ENCODE results near the gene ELFN1.
"Not testable (repeated sequence)": the region's sequence is repeated elsewhere in the genome, so short reads cannot be mapped to it uniquely, and the experiment has no call there.

The ELFN1 gene

DNA sequence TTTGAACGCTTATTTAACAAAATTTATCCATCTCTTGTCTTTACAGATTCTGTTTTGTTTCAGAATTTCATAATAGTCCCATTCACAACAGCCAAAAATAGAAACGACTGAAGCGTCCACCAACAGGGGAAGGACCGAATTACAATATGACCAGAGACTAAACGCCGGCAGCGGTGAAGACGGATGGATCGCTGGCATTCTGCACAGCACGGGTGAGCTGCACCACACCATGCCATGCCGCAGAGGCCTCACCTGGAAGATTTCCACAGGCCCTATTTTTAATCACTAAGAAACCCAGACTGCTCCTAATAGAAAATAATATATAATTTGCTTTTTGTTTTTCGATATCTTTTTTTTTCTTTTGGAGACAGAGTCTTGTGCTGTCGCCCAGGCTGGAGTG is 91.0 kb downstream of the ELFN1 start:
- Histone ChIP-seq H3F3A (ENCODE audit: low read depth) (no peaks in the 10 kb centered on the region), H3K9ac (ENCODE audit: low read depth, low read length, poor library complexity, severe bottlenecking) (no peak overlapping the region), H3K4me1 (ENCODE audit: insufficient read depth, low read length, poor library complexity, severe bottlenecking) (no peaks in the 10 kb centered on the region), H3K27me3 (ENCODE audit: insufficient read depth, low read length, poor library complexity, severe bottlenecking) (no peaks in the 10 kb centered on the region), H2AFZ (ENCODE audit: low read length) (no peak overlapping the region), H3K4me2 (ENCODE audit: low read depth, low read length, poor library complexity, severe bottlenecking) (no peak overlapping the region), H3K36me3 (ENCODE audit: insufficient read depth, low read length) (no peaks in the 10 kb centered on the region), H4K20me1 (ENCODE audit: insufficient read depth, low read length, poor library complexity, severe bottlenecking) (no peaks in the 10 kb centered on the region), H3K9me2 (replicated peaks; ENCODE audit: low read depth, low read length) (no peaks in the 10 kb centered on the region), H3K4me3 (ENCODE audit: low read length, poor library complexity, severe bottlenecking) (no peak overlapping the region), H3K79me2 (ENCODE audit: insufficient read depth, low read length) (no peaks in the 10 kb centered on the region), H3K9me3 (ENCODE audit: insufficient read depth, low read depth, low read length) (peaks cover 13% of the 10 kb centered on the region; the same call in 1 of the 2 replicates)
- TF ChIP-seq, protein P1, sequence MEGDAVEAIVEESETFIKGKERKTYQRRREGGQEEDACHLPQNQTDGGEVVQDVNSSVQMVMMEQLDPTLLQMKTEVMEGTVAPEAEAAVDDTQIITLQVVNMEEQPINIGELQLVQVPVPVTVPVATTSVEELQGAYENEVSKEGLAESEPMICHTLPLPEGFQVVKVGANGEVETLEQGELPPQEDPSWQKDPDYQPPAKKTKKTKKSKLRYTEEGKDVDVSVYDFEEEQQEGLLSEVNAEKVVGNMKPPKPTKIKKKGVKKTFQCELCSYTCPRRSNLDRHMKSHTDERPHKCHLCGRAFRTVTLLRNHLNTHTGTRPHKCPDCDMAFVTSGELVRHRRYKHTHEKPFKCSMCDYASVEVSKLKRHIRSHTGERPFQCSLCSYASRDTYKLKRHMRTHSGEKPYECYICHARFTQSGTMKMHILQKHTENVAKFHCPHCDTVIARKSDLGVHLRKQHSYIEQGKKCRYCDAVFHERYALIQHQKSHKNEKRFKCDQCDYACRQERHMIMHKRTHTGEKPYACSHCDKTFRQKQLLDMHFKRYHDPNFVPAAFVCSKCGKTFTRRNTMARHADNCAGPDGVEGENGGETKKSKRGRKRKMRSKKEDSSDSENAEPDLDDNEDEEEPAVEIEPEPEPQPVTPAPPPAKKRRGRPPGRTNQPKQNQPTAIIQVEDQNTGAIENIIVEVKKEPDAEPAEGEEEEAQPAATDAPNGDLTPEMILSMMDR (conservative IDR thresholded peaks at IDR 0.05; ENCODE audit: low read length), result no peak
- no peak for TF ChIP-seq EZH2phosphoT487 (IDR thresholded peaks at IDR 0.05; ENCODE audit: borderline replicate concordance)

DNA sequence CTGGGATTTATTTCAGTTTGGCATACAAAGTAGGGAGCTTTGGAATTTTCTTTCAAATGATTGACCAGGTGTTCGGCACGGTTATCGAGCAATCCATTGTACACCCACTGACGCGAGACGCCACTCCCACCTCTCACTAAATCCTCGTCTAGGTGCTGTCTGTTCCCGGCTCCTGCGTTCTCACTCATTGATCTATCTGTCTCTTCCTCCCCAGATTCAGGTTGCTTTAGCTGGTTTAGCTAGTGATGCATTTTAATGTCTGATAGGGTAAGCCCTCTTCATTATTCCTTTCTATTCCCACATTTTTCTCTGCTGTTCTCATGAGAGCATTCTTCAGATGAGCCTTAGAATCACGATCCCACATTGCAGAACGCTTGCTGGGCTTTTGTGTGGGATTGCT is 91.7 kb downstream of the ELFN1 start:
- H3K36me3 ChIP-seq (ENCODE audit: insufficient read depth, low read length), result no peaks in the 10 kb centered on the region
- no peaks in the 10 kb centered on the region for H3K27me3 ChIP-seq (ENCODE audit: insufficient read depth, low read length, poor library complexity, severe bottlenecking)
- H2AFZ ChIP-seq (ENCODE audit: low read length), result no peak overlapping the region
- peaks cover 13% of the 10 kb centered on the region; the same call in 1 of the 2 replicates for H3K9me3 ChIP-seq (ENCODE audit: insufficient read depth, low read depth, low read length)
- no peak overlapping the region for H3K4me2 ChIP-seq (ENCODE audit: low read depth, low read length, poor library complexity, severe bottlenecking)
- H3K4me3 ChIP-seq (ENCODE audit: low read length, poor library complexity, severe bottlenecking), result no peak overlapping the region
- H3K79me2 ChIP-seq (ENCODE audit: insufficient read depth, low read length), result no peaks in the 10 kb centered on the region
- no peak overlapping the region for H3K9ac ChIP-seq (ENCODE audit: low read depth, low read length, poor library complexity, severe bottlenecking)
- H3F3A ChIP-seq (ENCODE audit: low read depth), result no peaks in the 10 kb centered on the region
- no peaks in the 10 kb centered on the region for H3K9me2 ChIP-seq (replicated peaks; ENCODE audit: low read depth, low read length)
- no peak for TF ChIP-seq EZH2phosphoT487 (IDR thresholded peaks at IDR 0.05; ENCODE audit: borderline replicate concordance)
- H3K4me1 ChIP-seq (ENCODE audit: insufficient read depth, low read length, poor library complexity, severe bottlenecking), result no peaks in the 10 kb centered on the region
- no peaks in the 10 kb centered on the region for H4K20me1 ChIP-seq (ENCODE audit: insufficient read depth, low read length, poor library complexity, severe bottlenecking)

DNA sequence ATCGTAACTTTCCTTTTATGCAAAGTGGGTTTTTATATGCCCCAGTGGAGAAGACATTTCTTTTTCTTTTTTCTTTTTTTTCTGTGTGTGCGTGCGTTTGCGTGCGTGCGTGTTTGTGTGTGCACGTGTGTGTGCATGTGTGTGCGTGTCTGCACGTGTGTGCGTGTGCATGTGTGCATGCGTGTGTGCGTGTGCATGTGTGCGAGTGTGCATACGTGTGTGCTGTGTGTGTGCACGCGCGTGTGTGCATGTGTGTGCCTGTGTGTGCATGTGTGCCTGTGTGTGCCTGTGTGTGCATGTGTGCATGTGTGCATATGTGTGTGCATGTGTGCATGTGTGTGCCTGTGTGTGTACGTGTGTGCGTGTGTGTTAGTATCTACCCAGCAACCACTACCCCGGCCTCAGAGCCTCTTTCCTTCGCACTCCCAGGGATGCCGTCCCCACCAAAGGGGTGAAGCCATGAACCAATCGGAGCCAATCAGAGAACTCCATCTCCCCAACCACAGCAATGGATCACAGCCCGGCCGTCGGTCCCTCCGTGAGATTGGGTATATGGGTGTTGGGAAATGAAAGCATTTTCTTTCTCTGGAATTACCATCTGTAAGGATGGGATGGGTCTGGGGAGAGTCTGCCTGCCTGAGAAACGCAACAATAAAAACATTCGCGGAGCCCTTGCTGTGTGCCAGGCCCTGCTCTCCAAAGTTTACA is 92.3 kb downstream of the ELFN1 start:
- Histone ChIP-seq H3K9ac (ENCODE audit: low read depth, low read length, poor library complexity, severe bottlenecking) (no peak overlapping the region), H4K20me1 (ENCODE audit: insufficient read depth, low read length, poor library complexity, severe bottlenecking) (no peaks in the 10 kb centered on the region), H3K4me2 (ENCODE audit: low read depth, low read length, poor library complexity, severe bottlenecking) (no peak overlapping the region), H3K79me2 (ENCODE audit: insufficient read depth, low read length) (no peaks in the 10 kb centered on the region), H2AFZ (ENCODE audit: low read length) (no peak overlapping the region), H3K9me3 (ENCODE audit: insufficient read depth, low read depth, low read length) (peaks cover 13% of the 10 kb centered on the region; the same call in 1 of the 2 replicates), H3K9me2 (replicated peaks; ENCODE audit: low read depth, low read length) (no peaks in the 10 kb centered on the region), H3F3A (ENCODE audit: low read depth) (no peaks in the 10 kb centered on the region), H3K4me1 (ENCODE audit: insufficient read depth, low read length, poor library complexity, severe bottlenecking) (no peaks in the 10 kb centered on the region), H3K4me3 (ENCODE audit: low read length, poor library complexity, severe bottlenecking) (no peak overlapping the region), H3K27me3 (ENCODE audit: insufficient read depth, low read length, poor library complexity, severe bottlenecking) (no peaks in the 10 kb centered on the region), H3K36me3 (ENCODE audit: insufficient read depth, low read length) (no peaks in the 10 kb centered on the region)
- no peak for TF ChIP-seq EZH2phosphoT487 (IDR thresholded peaks at IDR 0.05; ENCODE audit: borderline replicate concordance)
- TF ChIP-seq, protein P1 (conservative IDR thresholded peaks at IDR 0.05; ENCODE audit: low read length), result no peak

DNA sequence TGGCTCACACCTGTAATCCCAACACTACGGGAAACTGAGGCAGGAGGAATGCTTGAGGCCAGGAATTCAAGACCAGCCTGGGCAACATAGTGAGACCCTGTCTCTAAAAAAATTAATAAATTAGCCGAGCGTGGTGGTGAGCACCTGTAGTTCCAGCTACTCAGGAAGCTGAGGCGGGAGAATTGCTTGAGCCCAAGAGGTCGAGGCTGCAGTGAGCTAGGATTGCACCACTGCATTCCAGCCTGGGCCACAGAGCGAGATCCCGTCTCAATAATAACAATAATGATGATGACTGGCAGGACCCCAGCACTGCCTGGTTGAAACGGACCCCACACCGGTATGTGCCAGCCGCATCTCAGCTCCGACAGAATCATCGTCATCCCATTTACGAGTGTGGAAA is 93.0 kb downstream of the ELFN1 start:
- H3K4me3 ChIP-seq (ENCODE audit: low read length, poor library complexity, severe bottlenecking), result no peak overlapping the region
- no peaks in the 10 kb centered on the region for H4K20me1 ChIP-seq (ENCODE audit: insufficient read depth, low read length, poor library complexity, severe bottlenecking)
- no peaks in the 10 kb centered on the region for H3F3A ChIP-seq (ENCODE audit: low read depth)
- H3K9me3 ChIP-seq (ENCODE audit: insufficient read depth, low read depth, low read length), result peaks cover 13% of the 10 kb centered on the region; the same call in 1 of the 2 replicates
- no peaks in the 10 kb centered on the region for H3K4me1 ChIP-seq (ENCODE audit: insufficient read depth, low read length, poor library complexity, severe bottlenecking)
- no peaks in the 10 kb centered on the region for H3K9me2 ChIP-seq (replicated peaks; ENCODE audit: low read depth, low read length)
- TF ChIP-seq, protein P1 (conservative IDR thresholded peaks at IDR 0.05; ENCODE audit: low read length), result no peak
- no peak for TF ChIP-seq EZH2phosphoT487 (IDR thresholded peaks at IDR 0.05; ENCODE audit: borderline replicate concordance)
- H2AFZ ChIP-seq (ENCODE audit: low read length), result no peak overlapping the region
- no peak overlapping the region for H3K9ac ChIP-seq (ENCODE audit: low read depth, low read length, poor library complexity, severe bottlenecking)
- no peaks in the 10 kb centered on the region for H3K79me2 ChIP-seq (ENCODE audit: insufficient read depth, low read length)
- no peaks in the 10 kb centered on the region for H3K27me3 ChIP-seq (ENCODE audit: insufficient read depth, low read length, poor library complexity, severe bottlenecking)
- H3K4me2 ChIP-seq (ENCODE audit: low read depth, low read length, poor library complexity, severe bottlenecking), result no peak overlapping the region
- no peaks in the 10 kb centered on the region for H3K36me3 ChIP-seq (ENCODE audit: insufficient read depth, low read length)

DNA sequence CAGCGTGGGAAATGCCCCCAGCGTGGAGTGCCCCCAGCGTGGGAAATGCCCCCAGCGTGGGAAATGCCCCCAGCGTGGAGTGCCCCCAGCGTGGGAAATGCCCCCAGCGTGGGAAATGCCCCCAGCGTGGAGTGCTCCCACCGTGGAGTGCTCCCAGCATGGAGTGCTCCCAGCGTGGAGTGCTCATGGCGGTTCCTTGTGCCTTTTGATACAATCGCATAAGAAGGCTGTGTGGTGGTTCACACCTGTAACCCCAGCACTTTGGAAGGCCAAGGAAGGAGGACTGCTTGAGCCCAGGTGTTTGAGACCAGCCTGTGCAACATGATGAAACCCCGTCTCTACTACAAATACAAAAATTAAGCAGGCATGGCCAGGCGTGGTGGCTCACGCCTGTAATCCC is 93.8 kb downstream of the ELFN1 start:
- not testable (repeated sequence) for H4K20me1 ChIP-seq (ENCODE audit: insufficient read depth, low read length, poor library complexity, severe bottlenecking); H3K4me2 ChIP-seq (ENCODE audit: low read depth, low read length, poor library complexity, severe bottlenecking); H2AFZ ChIP-seq (ENCODE audit: low read length); H3K4me3 ChIP-seq (ENCODE audit: low read length, poor library complexity, severe bottlenecking); H3K36me3 ChIP-seq (ENCODE audit: insufficient read depth, low read length); H3K27me3 ChIP-seq (ENCODE audit: insufficient read depth, low read length, poor library complexity, severe bottlenecking); H3F3A ChIP-seq (ENCODE audit: low read depth); H3K4me1 ChIP-seq (ENCODE audit: insufficient read depth, low read length, poor library complexity, severe bottlenecking); H3K9me2 ChIP-seq (replicated peaks; ENCODE audit: low read depth, low read length); H3K9ac ChIP-seq (ENCODE audit: low read depth, low read length, poor library complexity, severe bottlenecking); H3K79me2 ChIP-seq (ENCODE audit: insufficient read depth, low read length)
- H3K9me3 ChIP-seq (ENCODE audit: insufficient read depth, low read depth, low read length), result peaks cover 13% of the 10 kb centered on the region; the same call in 1 of the 2 replicates

All from Loucy (cell line).